Neutrophil (primary cell): ENCODE results near the gene SLC44A3.

Experiments used
- H3K27ac ChIP-seq: fragments of 200-600 bp; sonication (generic); 2 replicates; pipeline ENCODE4 v1.5.1; 2016; ENCODE audit warnings: mild to moderate bottlenecking, moderate library complexity
- H3K27me3 ChIP-seq: fragments of 200-600 bp; sonication (generic); 2 replicates; pipeline ENCODE4 v1.6.0; 2016; ENCODE audit warnings: mild to moderate bottlenecking
- H3K36me3 ChIP-seq: fragments of 200-600 bp; sonication (generic); 2 replicates; pipeline ENCODE4 v1.5.1; 2017
- H3K4me1 ChIP-seq, 2 experiments: fragments of 200-600 bp in 1 of 2; sonication (generic) in 1 of 2; 1 replicate in 1 of 2; 2 replicates in 1 of 2; pipeline versions ENCODE4 v1.5.1 to v1.6.1; 2013 to 2016; ENCODE audit warnings: low read depth in 1 of 2, low read length in 1 of 2, mild to moderate bottlenecking in 1 of 2, moderate library complexity in 1 of 2; ENCODE audit not compliant: control insufficient read depth in 1 of 2, insufficient read depth in 1 of 2
- H3K4me3 ChIP-seq, 2 experiments: fragments of 200-600 bp in 1 of 2; sonication (generic) in 1 of 2; 1 replicate in 1 of 2; 2 replicates in 1 of 2; pipeline ENCODE4 v1.5.1; 2013 to 2016; ENCODE audit warnings: low read depth in 1 of 2, low read length in 1 of 2, mild to moderate bottlenecking in 1 of 2, moderate library complexity in 1 of 2
- H3K9me3 ChIP-seq: fragments of 200-600 bp; sonication (generic); 2 replicates; pipeline ENCODE4 v1.5.1; 2016
- CTCF ChIP-seq: fragments of 200-600 bp; sonication (generic); IDR thresholded peaks from 2 replicates; pipeline ENCODE4 v1.5.1; 2016; ENCODE audit warnings: antibody characterized with exemption

SLC44A3 gene

GRCh38 chr1:94871031-94871430 is 50.9 kb downstream of the SLC44A3 start:
- Histone ChIP-seq H3K27ac (no peak overlapping the region), H3K36me3 (no peaks in the 10 kb centered on the region), H3K9me3 (no peaks in the 10 kb centered on the region), H3K27me3 (peaks cover 3% of the 10 kb centered on the region), H3K4me1 (no peaks in the 10 kb centered on the region), H3K4me3 (no peak overlapping the region)
- TF ChIP-seq CTCF = no peak

DNA sequence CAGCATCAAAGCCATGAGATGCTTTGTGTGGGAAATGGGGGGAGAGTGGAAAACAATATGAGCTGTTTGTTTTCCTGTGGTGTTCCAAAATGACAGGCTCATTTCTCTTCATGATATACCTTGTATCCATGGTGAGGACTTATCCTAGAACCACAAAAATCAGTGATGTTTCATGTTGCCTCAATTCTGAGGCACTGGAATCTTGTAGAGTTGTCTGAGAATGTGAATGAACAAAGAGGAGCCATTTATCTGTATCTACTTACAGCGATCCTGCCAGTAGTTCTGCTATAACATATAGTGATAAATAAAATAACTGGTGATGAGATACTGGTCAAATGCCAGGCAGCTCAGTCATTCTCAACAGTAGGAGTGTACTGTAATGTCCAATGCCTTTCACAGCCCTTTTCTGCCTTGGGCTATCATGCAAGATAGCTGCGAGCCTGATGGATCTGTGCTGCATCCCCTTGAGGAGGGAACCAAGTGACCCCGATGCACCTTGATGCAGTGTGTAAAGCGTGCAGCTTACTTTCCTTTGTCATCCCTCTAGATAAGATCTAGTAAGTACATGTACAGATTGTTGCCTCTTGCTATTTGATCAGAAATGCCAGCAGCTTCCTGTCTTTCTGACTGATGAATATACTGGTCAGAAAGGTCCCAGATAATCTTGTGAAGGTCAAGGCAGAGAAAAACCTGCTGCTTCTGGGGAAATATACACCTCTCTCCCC is 52.8 kb downstream of the SLC44A3 start:
- Histone ChIP-seq H3K27me3 (peaks cover 5% of the 10 kb centered on the region), H3K9me3 (no peaks in the 10 kb centered on the region), H3K36me3 (no peaks in the 10 kb centered on the region), H3K27ac (no peak overlapping the region), H3K4me3 (no peak overlapping the region), H3K4me1 (no peaks in the 10 kb centered on the region)
- no peak for TF ChIP-seq CTCF

- H3K4me1 ChIP-seq = no peaks in the 10 kb centered on the region
- TF ChIP-seq CTCF = no peak
- no peaks in the 10 kb centered on the region for H3K36me3 ChIP-seq
- no peaks in the 10 kb centered on the region for H3K9me3 ChIP-seq
- no peak overlapping the region for H3K27ac ChIP-seq
- H3K27me3 ChIP-seq = peaks cover 5% of the 10 kb centered on the region
- H3K4me3 ChIP-seq = no peak overlapping the region
These were observed 53.6 kb downstream of the SLC44A3 start for GRCh38 chr1:94873520-94874351.

GRCh38 chr1:94874423-94874822 is 54.3 kb downstream of the SLC44A3 start:
- Histone ChIP-seq H3K4me3 (no peak overlapping the region), H3K27ac (no peak overlapping the region), H3K36me3 (no peaks in the 10 kb centered on the region), H3K27me3 (peaks cover 5% of the 10 kb centered on the region), H3K4me1 (no peaks in the 10 kb centered on the region), H3K9me3 (no peaks in the 10 kb centered on the region)
- TF ChIP-seq CTCF = no peak

GRCh38 chr1:94875794-94876193 is 55.6 kb downstream of the SLC44A3 start:
- H3K27me3 ChIP-seq = peaks cover 5% of the 10 kb centered on the region
- H3K4me3 ChIP-seq = no peak overlapping the region
- no peaks in the 10 kb centered on the region for H3K36me3 ChIP-seq
- H3K4me1 ChIP-seq = no peaks in the 10 kb centered on the region
- TF ChIP-seq CTCF = no peak
- H3K27ac ChIP-seq = no peak overlapping the region
- H3K9me3 ChIP-seq = no peaks in the 10 kb centered on the region
